HCT116 (cell line): ENCODE data around the gene DQX1.

Experiments used
- CBX3 ChIP-seq: IDR thresholded peaks from 2 replicates; pipeline ENCODE4 v1.6.1; 2012; ENCODE audit warnings: low read depth
- CEBPB ChIP-seq: IDR thresholded peaks from 2 replicates; pipeline ENCODE4 v1.6.1; 2012; ENCODE audit warnings: low read depth
- EGR1 ChIP-seq: IDR thresholded peaks from 2 replicates; pipeline ENCODE4 v1.6.1; 2012; ENCODE audit warnings: low read depth
- EZH2 ChIP-seq: fragments of 200-600 bp; sonication (generic); IDR thresholded peaks from 2 replicates; pipeline ENCODE4 v1.6.1; 2017; ENCODE audit warnings: antibody characterized with exemption, mixed run types
- FOSL1 ChIP-seq: IDR thresholded peaks from 2 replicates; pipeline ENCODE4 v1.6.1; 2012; ENCODE audit warnings: low read depth
- JUND ChIP-seq: IDR thresholded peaks from 2 replicates; pipeline ENCODE4 v1.6.1; 2012
- POLR2A ChIP-seq: IDR thresholded peaks from 2 replicates; pipeline ENCODE4 v1.7.0; 2011; ENCODE audit warnings: borderline replicate concordance; ENCODE audit not compliant: insufficient read depth, insufficient read length; ENCODE audit errors: extremely low read depth
- POLR2AphosphoS5 ChIP-seq: IDR thresholded peaks from 2 replicates; pipeline ENCODE4 v1.6.1; 2011; ENCODE audit warnings: mild to moderate bottlenecking, low read depth, low read length, moderate library complexity
- RAD21 ChIP-seq: IDR thresholded peaks from 2 replicates; pipeline ENCODE4 v1.6.1; 2012; ENCODE audit warnings: low read depth, mild to moderate bottlenecking
- SIN3A ChIP-seq: IDR thresholded peaks from 2 replicates; pipeline ENCODE4 v1.6.1; 2012; ENCODE audit warnings: low read depth
- YY1 ChIP-seq: IDR thresholded peaks from 2 replicates; pipeline ENCODE4 v1.6.1; 2011; ENCODE audit warnings: low read length, low read depth, moderate library complexity, mild to moderate bottlenecking; ENCODE audit not compliant: insufficient replicate concordance; ENCODE audit errors: extremely low read depth
- ZNF274 ChIP-seq: fragments of 200-500 bp; sonication (Bioruptor generic); IDR thresholded peaks from 2 replicates; pipeline ENCODE4 v1.6.1; 2014; ENCODE audit warnings: mild to moderate bottlenecking, low read depth, low read length, inconsistent platforms
- TF ChIP-seq, protein P1 (sequence below): IDR thresholded peaks from 2 replicates; pipeline ENCODE4 v1.6.1; 2012; ENCODE audit warnings: low read depth
- TF ChIP-seq, protein P2 (sequence below), 3 experiments: fragments of 200-600 bp in 1 of 3; sonication (generic) in 1 of 3; IDR thresholded peaks in 2 of 3; conservative IDR thresholded peaks in 1 of 3; 2 replicates each; pipeline ENCODE4 v1.5.1; 2012 to 2017; ENCODE audit warnings: low read depth in 2 of 3, low read length in 2 of 3, antibody characterized with exemption in 1 of 3, borderline replicate concordance in 1 of 3, control low read depth in 1 of 3, mild to moderate bottlenecking in 1 of 3, mixed read lengths in 1 of 3, mixed run types in 1 of 3, moderate library complexity in 1 of 3; ENCODE audit not compliant: insufficient read depth in 1 of 3

DNA sequence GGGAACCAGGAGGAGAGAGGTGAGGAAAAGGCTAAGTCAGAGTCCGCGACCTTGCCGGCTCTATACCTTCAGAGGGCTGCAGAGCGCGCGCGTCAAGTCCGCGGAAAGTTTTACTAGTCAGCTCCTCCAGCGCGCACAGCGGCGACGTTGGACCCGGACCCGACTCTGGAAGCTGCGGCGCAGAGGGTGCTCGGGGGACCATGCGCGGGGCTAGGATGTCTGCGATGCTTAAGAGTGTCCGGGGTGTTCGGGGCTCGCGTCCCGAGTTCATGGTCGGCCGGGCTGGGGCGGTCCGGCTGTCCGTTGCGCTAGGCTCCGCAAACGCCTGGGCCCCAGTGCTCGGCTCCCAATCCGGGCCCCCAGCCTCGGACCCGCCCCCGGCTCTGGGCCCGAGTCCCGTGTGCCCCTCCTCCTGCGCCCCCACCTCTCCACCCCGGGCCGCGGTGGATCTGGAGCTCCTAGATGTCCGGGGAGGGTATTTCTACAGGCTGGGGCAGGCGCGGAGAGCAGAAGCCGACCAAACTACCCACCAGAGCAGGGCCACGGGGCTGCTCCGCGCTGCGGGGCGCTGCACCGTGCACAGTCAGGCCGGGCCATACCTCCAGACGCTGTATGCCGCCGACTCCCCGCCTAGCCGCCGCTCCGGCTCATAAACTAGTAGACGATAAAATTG is 26.6 kb downstream of the DQX1 start, which contains the start of gene LBX2:
- TF ChIP-seq, protein P1, sequence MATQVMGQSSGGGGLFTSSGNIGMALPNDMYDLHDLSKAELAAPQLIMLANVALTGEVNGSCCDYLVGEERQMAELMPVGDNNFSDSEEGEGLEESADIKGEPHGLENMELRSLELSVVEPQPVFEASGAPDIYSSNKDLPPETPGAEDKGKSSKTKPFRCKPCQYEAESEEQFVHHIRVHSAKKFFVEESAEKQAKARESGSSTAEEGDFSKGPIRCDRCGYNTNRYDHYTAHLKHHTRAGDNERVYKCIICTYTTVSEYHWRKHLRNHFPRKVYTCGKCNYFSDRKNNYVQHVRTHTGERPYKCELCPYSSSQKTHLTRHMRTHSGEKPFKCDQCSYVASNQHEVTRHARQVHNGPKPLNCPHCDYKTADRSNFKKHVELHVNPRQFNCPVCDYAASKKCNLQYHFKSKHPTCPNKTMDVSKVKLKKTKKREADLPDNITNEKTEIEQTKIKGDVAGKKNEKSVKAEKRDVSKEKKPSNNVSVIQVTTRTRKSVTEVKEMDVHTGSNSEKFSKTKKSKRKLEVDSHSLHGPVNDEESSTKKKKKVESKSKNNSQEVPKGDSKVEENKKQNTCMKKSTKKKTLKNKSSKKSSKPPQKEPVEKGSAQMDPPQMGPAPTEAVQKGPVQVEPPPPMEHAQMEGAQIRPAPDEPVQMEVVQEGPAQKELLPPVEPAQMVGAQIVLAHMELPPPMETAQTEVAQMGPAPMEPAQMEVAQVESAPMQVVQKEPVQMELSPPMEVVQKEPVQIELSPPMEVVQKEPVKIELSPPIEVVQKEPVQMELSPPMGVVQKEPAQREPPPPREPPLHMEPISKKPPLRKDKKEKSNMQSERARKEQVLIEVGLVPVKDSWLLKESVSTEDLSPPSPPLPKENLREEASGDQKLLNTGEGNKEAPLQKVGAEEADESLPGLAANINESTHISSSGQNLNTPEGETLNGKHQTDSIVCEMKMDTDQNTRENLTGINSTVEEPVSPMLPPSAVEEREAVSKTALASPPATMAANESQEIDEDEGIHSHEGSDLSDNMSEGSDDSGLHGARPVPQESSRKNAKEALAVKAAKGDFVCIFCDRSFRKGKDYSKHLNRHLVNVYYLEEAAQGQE, result no peak
- TF ChIP-seq, protein P2, sequence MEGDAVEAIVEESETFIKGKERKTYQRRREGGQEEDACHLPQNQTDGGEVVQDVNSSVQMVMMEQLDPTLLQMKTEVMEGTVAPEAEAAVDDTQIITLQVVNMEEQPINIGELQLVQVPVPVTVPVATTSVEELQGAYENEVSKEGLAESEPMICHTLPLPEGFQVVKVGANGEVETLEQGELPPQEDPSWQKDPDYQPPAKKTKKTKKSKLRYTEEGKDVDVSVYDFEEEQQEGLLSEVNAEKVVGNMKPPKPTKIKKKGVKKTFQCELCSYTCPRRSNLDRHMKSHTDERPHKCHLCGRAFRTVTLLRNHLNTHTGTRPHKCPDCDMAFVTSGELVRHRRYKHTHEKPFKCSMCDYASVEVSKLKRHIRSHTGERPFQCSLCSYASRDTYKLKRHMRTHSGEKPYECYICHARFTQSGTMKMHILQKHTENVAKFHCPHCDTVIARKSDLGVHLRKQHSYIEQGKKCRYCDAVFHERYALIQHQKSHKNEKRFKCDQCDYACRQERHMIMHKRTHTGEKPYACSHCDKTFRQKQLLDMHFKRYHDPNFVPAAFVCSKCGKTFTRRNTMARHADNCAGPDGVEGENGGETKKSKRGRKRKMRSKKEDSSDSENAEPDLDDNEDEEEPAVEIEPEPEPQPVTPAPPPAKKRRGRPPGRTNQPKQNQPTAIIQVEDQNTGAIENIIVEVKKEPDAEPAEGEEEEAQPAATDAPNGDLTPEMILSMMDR (IDR thresholded peaks at IDR 0.05 in 2 of 3, conservative IDR thresholded peaks at IDR 0.05 in 1 of 3; ENCODE audit: borderline replicate concordance in 1 of 3, insufficient read depth in 1 of 3, low read depth in 2 of 3, low read length in 2 of 3), result no peak
- TF ChIP-seq POLR2A (no peak), EGR1 (no peak), CBX3 (no peak), ZNF274 (no peak), EZH2 (no peak), SIN3A (no peak), JUND (no peak), YY1 (no peak), CEBPB (no peak), POLR2AphosphoS5 (no peak), FOSL1 (no peak), RAD21 (no peak)
